ENCODE data around the gene SNAPIN. TPM values are rescaled to one million over a fixed set of nuclear protein-coding genes. Genes with fewer than 3 reads are reported as not detected.

The SNAPIN gene
- total RNA-seq, 1 experiment from 2014 or later = 82.0 TPM

GRCh38 chr1:153679337-153680119 lies 21.0 kb downstream of the SNAPIN start:
- ATAC-seq (peak; percentile 11), DNase-seq (no peak)
- Histone ChIP-seq H3K27ac (ENCODE audit: low read length) (no peak overlapping the region), H3F3A (ENCODE audit: low read length, unreplicated experiment) (no peaks in the 10 kb centered on the region), H3K9ac (ENCODE audit: low read length) (no peak overlapping the region), H2AFZ (ENCODE audit: low read length) (peak overlapping the region; percentile 87), H3K9me2 (replicated peaks; ENCODE audit: low read length) (no peaks in the 10 kb centered on the region), H3K27me3 (ENCODE audit: low read length) (peaks cover 16% of the 10 kb centered on the region), H3K4me1 (ENCODE audit: insufficient read depth, low read length) (peaks cover 12% of the 10 kb centered on the region), H3K79me2 (ENCODE audit: low read length) (no peaks in the 10 kb centered on the region), H3K4me3 (ENCODE audit: low read length) (peak overlapping the region; percentile 67), H3K4me2 (ENCODE audit: low read length) (peak overlapping the region; percentile 95), H3K9me3 (ENCODE audit: low read length) (no peaks in the 10 kb centered on the region), H4K20me1 (ENCODE audit: low read length) (no peaks in the 10 kb centered on the region), H3K36me3 (ENCODE audit: low read depth, low read length) (no peaks in the 10 kb centered on the region)
- intact Hi-C loops (cut with micrococcal nuclease) = loop anchor here (2.0 to 10.0 kb wide), 2 partner anchors 55 to 325 kb away; partner anchors contain the start of gene S100A9
- TF ChIP-seq EZH2 (IDR thresholded peaks at IDR 0.05; ENCODE audit: low read length, unreplicated experiment) (no peak), CTCF (conservative IDR thresholded peaks at IDR 0.05; ENCODE audit: low read depth, low read length) (no peak), EZH2phosphoT487 (IDR thresholded peaks at IDR 0.05; ENCODE audit: borderline replicate concordance, low read length) (no peak)
- POLR2A ChIA-PET (ENCODE audit: unreplicated experiment) = no interaction called here
- BruUV-seq (replicated peaks) = no TSS peak
- CTCF ChIA-PET = no interaction called here

GRCh38 chr1:153680120-153680403 lies 21.6 kb downstream of the SNAPIN start:
- no peaks in the 10 kb centered on the region for H4K20me1 ChIP-seq (ENCODE audit: low read length)
- no peaks in the 10 kb centered on the region for H3K79me2 ChIP-seq (ENCODE audit: low read length)
- no peak overlapping the region for H3K4me3 ChIP-seq (ENCODE audit: low read length)
- no TSS peak for BruUV-seq (replicated peaks)
- ATAC-seq (no peak), DNase-seq (no peak)
- no peaks in the 10 kb centered on the region for H3K9me3 ChIP-seq (ENCODE audit: low read length)
- TF ChIP-seq EZH2phosphoT487 (IDR thresholded peaks at IDR 0.05; ENCODE audit: borderline replicate concordance, low read length) (no peak), CTCF (conservative IDR thresholded peaks at IDR 0.05; ENCODE audit: low read depth, low read length) (no peak), EZH2 (IDR thresholded peaks at IDR 0.05; ENCODE audit: low read length, unreplicated experiment) (no peak)
- H3K36me3 ChIP-seq (ENCODE audit: low read depth, low read length) = no peaks in the 10 kb centered on the region
- ChIA-PET POLR2A (ENCODE audit: unreplicated experiment) (no interaction called here), CTCF (no interaction called here)
- H3K4me2 ChIP-seq (ENCODE audit: low read length) = no peak overlapping the region
- no peaks in the 10 kb centered on the region for H3K9me2 ChIP-seq (replicated peaks; ENCODE audit: low read length)
- no peak overlapping the region for H3K9ac ChIP-seq (ENCODE audit: low read length)
- intact Hi-C loops (cut with micrococcal nuclease) = no loop called here
- H3F3A ChIP-seq (ENCODE audit: low read length, unreplicated experiment) = no peaks in the 10 kb centered on the region
- peaks cover 16% of the 10 kb centered on the region for H3K27me3 ChIP-seq (ENCODE audit: low read length)
- H3K27ac ChIP-seq (ENCODE audit: low read length) = no peak overlapping the region
- no peak overlapping the region for H2AFZ ChIP-seq (ENCODE audit: low read length)
- H3K4me1 ChIP-seq (ENCODE audit: insufficient read depth, low read length) = peaks cover 12% of the 10 kb centered on the region

GRCh38 chr1:153682730-153683129 lies 24.2 kb downstream of the SNAPIN start:
- Histone ChIP-seq H3K36me3 (ENCODE audit: low read depth, low read length) (no peaks in the 10 kb centered on the region), H3K27me3 (ENCODE audit: low read length) (peaks cover 16% of the 10 kb centered on the region), H3K27ac (ENCODE audit: low read length) (no peak overlapping the region), H4K20me1 (ENCODE audit: low read length) (no peaks in the 10 kb centered on the region), H3K4me2 (ENCODE audit: low read length) (no peak overlapping the region), H2AFZ (ENCODE audit: low read length) (no peak overlapping the region), H3K9me3 (ENCODE audit: low read length) (no peaks in the 10 kb centered on the region), H3F3A (ENCODE audit: low read length, unreplicated experiment) (no peaks in the 10 kb centered on the region), H3K9me2 (replicated peaks; ENCODE audit: low read length) (no peaks in the 10 kb centered on the region), H3K79me2 (ENCODE audit: low read length) (no peaks in the 10 kb centered on the region), H3K9ac (ENCODE audit: low read length) (no peak overlapping the region), H3K4me1 (ENCODE audit: insufficient read depth, low read length) (peaks cover 12% of the 10 kb centered on the region), H3K4me3 (ENCODE audit: low read length) (no peak overlapping the region)
- POLR2A ChIA-PET (ENCODE audit: unreplicated experiment) = no interaction called here
- TF ChIP-seq CTCF (conservative IDR thresholded peaks at IDR 0.05; ENCODE audit: low read depth, low read length) (no peak), EZH2phosphoT487 (IDR thresholded peaks at IDR 0.05; ENCODE audit: borderline replicate concordance, low read length) (no peak), EZH2 (IDR thresholded peaks at IDR 0.05; ENCODE audit: low read length, unreplicated experiment) (no peak)
- intact Hi-C loops (cut with micrococcal nuclease) = no loop called here
- no TSS peak for BruUV-seq (replicated peaks)
- ATAC-seq (no peak), DNase-seq (no peak)
- CTCF ChIA-PET = no interaction called here

All from PC-3 (cell line).